ENCODE data around the gene PKHD1.

PKHD1 gene

DNA sequence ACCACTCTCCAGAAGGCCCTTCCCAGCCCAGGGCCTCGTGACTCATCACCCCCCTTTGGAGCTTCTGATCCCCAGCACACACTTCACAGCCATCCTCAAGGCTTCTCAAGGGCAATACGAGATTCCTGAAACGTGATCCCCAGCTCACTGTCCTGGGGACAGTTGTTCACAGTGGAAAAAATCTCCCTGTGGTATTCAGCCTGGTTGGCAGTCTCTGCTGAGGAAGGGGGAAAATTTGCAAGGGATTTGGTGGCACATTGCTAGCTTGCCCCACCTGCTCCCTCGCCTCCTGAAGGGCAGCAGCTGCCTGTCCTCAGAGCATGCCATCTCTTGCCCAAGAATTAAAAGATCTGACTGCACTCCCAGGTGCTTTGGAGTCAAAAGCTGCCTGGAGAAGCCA is 20.7 kb upstream of the PKHD1 start:
- DNase-seq (ENCODE audit: low read depth, low spot score) = no peak

DNA sequence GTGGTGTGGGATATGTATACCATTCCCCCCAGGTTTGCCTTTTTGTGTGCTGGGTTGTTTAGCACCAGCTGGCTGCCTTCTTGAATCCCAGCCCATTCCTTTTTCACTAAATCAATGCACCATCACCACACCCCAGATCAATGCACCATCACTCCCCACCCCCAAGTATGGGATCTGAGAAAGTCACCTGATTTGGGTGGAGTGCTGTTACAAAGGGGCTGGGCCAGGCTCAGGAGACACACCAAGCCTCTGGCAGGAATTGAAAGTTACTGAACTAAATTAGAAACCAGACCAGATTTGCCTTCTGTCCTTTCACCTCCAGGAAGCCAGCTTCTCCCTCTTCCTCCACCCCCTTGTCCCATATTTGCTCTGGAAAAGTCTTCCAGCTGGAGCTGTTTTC is 19.6 kb upstream of the PKHD1 start:
- DNase-seq (ENCODE audit: low read depth, low spot score) = no peak

DNA sequence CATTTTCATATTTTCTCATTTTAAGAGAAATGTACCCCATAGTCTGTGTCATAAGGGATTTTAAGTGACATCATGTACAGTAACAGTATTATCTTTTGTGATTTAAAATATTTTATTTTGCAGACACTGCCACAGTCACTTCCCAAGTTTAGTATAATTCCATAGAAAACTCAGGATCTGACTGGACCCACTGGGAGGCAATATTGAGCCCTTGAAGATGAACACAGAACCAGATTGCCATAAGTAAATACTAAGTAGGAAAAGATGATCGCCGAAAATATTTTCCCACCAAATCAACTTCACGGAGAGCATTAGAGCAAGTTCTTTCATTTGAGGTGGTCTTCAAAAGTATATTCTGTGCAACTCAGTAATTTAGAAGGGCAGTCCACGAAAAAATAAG is 17.6 kb upstream of the PKHD1 start:
- DNase-seq (ENCODE audit: low read depth, low spot score) = no peak

DNA sequence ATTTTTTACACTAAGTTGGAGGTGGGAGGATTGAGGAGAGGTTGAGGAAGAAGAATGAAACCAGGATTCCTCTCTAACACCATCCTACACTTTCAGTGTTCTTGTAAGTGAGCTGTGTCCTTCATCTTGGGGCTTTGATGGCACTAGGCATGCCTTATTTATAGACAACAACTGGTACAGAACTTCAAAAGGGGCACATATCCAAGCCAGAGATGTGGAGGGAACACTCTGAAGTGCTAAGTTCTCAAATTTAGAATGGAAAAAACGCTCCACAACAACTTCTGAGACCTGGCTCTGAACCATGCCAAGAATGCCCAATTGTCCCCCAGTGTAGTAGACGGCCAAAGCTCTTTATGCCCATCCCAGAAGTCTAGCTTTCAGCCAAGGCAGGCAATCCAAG is 16.2 kb upstream of the PKHD1 start:
- no peak for DNase-seq (ENCODE audit: low read depth, low spot score)

DNA sequence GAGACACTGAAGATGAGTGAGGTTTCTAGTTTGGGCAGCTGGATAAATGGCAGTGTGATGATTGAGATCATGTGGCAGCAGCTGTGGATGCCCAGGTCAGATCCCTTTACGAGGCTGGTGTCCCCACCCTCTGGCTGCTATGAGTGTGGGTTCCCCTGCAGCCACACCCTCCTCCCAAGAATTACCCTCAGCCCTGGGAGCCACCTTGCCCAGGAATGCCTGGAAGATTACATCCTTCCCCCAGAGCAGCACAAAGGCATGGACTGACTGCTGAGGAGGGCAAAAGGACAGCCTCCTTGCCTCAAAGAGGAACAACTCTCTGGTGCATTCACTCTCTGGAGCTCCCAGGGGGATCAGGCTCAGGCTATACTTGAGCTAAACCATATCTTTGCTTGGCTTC is 15.0 kb upstream of the PKHD1 start:
- DNase-seq (ENCODE audit: low read depth, low spot score) = no peak

DNA sequence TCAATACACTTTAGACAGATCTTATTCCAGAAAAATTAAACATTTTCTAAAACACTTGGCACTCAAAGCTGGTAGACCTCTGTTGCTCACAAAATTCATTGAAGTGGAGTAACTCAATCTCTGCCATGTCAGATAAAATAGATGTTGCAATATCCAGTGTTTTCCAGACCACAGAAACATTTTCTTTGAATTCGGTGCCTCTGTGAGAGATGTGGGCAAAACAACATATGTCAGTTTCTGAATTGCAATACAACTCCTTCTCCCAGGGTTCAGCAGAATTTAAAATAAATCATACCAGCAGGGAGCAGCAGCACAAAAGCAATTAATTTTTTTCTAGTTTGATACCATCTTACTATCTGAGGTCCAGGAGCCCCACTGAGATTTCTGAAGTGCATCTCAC is 11.3 kb upstream of the PKHD1 start:
- no peak for DNase-seq (ENCODE audit: low read depth, low spot score)

DNA sequence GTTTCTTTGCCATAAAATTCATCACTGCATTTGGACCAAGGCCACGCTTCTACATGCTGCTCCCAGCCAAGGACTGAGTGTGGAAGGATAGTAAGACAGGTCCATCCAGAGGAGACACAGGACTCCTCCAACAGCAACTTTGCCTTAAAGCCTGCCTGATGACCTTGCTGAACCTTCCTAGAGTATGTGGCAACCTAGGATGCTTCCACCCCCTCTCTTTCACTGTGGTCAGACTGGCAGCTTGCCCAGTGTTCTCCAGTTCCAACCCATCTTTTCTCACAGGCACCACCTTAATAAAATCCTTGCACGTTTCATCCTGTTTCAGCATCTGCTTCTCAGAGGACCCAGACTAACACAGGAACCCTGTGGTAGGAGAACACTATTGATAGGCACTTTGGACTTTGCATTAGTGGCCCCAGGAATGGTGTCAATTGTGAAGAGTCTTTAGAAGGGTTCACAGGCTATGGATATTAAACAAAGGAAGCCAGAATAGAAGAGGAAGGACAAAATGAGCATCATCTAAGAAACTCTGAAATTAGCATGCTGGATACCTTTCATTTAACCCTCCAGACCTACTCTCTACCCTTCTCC is 2.4 kb upstream of the PKHD1 start:
- no peak for DNase-seq (ENCODE audit: low read depth, low spot score)

DNA sequence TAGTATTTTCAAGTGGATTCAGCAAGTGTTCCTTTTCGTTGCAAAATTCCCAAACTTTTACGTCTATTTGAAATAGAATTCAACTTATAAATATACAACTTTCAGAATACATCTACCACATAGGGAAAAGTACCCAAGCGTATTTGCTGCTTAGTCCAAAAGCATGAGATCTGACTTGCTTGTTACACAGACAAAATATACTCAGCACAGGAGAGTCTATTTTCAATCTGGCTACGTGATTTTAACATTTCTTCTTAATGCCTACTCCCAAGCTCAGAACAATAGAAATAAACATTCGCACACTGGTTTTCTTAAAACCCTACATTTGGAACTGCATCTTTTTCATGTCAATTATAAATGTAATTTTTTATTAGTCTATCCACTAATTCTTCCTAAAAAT is 672 bp downstream of the PKHD1 start:
- no peak for DNase-seq (ENCODE audit: low read depth, low spot score)

DNA sequence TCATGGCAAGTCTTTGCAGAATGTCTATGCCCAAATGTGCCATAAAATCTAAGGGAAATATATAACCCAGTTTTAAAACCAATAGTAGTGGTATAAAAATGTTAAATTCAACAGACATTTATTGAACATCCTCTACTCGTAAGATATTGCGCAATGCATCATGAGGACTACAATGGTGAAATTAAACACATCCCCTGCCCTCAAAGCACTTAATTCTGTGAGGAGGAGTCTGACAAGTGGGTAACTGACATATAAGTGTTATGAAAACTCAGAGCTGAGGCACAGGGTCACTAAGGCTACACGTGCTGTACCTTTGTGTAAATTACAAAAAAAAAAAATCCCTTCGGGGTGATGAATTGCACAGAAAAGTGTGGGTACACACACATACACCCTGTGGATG is 6.2 kb downstream of the PKHD1 start:
- no peak for DNase-seq (ENCODE audit: low read depth, low spot score)

DNA sequence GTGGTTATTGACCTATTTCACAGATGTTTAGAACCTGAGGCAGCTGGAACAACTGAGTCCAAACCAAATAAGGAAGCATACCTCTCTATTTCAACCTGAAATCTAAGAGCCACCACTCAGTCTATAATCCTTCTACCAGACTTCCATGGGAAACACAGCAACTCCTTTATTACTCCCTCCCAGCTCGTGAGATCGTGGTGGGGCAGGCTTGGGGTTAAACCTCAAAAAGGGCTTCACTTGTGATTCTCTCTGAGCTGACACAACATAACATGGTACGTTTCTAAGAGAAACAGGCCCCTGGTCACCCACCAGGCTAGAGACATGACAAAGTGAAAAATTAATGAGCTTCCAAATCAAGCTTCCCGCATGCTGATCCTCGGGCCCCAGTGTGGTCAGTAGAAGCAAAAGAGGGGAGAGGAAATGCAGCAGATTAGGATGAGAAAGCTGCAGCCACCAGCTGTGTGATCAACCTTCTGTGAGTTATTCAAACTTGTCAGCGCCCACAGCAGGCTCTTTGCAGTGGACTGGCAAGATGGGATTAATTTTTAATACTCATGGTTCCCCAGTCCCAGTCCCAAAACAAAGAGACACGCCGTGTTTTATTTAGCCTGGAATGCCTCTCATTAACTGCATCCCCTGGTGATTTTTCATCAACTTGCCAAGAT is 9.3 kb downstream of the PKHD1 start:
- no peak for DNase-seq (ENCODE audit: low read depth, low spot score)

DNA sequence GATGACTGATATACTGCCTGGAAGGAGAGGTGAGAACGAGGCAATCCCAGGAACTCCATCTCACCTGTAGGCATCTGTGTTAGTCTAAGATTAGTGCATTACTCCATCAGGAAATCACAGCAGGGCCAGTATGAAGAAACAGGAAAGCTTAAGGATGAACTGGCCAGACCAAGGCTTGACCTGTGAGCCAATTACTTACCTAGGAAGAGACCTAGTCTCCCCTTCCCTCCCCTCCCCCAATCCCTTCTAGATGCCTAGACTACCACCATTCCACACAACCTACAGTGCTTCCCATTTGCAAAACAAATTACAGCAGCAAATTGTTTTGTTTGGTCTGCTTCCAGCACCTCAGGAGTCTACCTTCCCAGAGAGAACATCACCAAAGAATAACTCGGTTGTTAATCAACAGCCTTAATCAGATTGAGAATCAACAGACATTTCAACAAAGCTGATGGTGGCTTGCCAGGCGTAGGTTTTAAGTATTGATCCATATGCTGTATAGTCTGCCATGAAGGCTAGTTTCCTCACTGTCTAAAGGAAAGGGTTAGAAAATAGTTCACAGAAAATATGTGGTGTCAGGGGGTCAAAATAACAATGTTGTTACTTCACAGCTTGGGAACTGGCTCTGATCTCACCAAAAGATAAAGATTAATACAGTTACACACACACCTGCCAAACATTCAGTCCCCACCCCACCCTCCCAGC is 10.1 kb downstream of the PKHD1 start:
- no peak for DNase-seq (ENCODE audit: low read depth, low spot score)

DNA sequence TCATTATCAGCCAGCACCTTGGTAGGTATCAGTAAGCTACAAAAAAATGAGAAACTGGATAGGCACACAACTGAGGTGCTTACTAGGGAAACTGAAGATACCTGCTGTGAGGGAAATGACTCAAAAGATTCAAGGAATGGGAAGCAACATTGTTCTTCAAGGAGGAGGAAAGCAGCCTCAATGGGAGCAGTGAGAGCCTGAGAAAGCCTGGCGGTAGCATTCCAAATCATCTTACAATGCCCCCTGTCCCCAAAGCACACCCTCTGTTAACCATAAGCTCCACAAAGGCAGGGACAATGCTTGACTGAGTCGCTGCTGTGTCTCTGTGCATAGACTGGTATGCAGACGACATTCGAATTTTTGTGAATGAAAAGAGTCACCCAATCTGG is 10.6 kb downstream of the PKHD1 start:
- DNase-seq (ENCODE audit: low read depth, low spot score) = no peak

DNA sequence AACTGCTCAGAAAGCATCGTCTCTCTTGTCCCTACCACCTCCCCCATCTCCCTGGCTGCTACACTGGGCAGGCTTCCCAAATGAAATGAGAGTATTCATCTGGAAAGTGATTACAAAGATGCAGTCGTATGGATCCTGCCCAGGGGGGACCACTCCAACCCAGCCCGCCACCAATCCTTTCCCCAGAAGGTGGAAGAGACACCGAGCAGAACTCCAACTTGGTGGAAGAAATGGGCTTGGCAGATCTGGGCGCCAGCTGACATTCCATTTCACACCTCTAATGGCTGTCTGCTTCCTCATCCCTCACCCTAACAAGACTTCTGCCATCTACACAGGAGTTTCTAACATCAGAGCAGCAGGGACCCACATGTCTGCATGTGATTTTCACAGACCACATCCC is 12.7 kb downstream of the PKHD1 start:
- DNase-seq (ENCODE audit: low read depth, low spot score) = no peak

DNA sequence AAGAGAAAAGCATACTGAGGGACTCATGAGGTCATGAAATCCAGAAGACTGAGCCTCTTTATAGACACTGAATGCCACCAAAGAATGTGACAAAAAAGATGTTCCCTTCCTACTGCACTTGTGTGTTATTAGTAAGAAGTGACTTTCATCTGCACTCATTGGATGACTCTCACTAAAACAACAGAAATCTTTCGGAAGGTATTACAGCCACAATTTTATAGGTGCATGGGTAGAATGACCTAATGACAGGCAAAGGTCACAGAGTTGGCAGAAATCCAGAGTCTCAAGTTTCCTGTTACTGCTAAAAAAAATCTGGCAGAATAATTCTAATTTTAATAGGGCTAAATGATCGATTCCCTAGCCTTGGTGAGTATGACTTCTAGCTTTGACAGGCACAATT is 13.3 kb downstream of the PKHD1 start:
- no peak for DNase-seq (ENCODE audit: low read depth, low spot score)

DNA sequence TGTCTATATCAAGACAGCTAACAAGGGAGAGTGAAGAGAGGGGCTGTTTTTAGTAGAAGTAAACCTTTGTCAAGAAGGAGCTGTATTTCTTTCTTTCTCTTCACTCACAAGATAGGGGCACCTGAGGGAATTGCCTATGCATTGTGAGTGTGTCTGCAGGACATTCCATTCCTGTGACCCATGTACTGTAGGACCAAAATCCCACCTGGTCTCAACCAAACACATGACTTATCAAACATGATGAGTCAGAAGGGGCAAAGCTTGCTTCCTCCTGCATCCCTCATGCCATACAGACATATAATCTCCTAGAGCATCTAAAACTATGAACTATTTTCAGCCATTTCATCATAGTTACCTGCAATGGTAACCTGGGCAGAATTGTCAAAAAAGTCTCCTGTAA is 21.8 kb downstream of the PKHD1 start:
- DNase-seq (ENCODE audit: low read depth, low spot score) = no peak

DNA sequence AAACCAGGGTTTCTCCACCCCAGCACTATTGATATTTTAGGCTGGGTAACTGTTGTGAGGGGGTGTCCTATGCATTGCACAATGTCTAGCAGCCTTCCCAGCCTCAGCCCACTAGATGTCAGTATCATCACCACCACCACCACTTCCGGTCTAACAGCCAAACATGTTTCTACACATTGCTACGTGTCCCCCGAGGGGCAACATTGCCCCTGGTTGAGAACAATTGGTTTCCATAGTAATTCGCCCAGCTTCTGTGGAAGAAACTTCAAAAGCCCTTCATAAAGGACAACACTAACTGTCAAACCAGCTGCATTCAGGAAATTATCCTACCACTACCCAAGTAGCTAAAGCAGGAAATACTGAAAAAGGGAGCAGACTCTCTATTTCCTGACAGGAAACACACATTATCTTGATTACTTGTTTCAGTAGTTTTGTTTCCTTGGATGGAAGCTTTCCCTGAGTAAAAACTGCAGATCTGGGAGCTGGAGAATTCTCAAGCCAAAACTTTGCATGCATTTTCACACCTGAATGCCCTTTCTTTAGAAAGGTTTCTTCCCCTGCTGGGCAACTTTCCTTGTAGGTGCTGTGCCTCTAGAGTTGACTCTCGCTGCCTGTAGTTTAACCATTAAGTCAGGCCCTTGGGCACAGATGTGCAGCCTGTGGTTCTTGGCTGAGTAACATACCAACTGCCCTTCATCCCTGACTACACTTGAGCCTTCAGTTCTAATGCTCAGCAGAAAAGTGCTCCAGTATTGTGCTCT is 23.6 kb downstream of the PKHD1 start:
- no peak for DNase-seq (ENCODE audit: low read depth, low spot score)

DNA sequence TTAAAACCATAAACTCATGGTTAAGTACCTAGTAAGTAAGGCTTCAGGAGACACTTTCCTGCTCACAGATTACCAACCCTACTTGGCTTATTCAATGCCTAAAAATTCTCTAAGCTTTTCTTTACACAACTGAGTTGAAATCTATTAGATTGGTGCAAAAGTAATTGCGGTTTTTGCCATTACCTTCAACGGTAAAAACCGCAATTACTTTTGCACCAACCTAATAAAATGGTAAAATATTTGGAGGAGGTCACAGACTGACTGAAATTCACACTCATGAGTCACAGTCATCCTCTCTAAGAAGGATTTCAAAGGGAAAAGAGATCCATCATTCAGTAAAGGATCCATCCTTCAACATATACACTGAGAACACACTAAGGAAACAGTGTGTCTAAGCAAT is 25.9 kb downstream of the PKHD1 start:
- DNase-seq (ENCODE audit: low read depth, low spot score) = no peak

DNA sequence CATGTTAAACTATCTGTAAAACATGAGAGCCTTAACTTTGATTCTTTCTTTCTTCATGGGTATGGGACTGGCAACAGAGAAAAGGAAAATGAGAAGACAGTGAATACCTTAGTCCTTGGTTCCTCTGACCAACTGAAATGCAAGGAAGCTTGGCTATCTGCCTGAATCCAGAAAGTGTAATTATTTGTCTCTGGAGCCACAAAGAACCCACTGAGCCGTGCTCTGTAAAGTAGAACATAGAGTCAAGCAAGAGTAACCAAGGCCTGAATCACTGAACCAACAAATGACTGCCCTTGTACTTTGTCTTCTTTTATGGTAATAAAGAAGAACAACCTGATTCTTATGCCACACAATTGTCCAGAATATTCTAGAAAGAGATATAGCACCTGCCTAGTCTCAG is 27.6 kb downstream of the PKHD1 start:
- DNase-seq (ENCODE audit: low read depth, low spot score) = no peak

DNA sequence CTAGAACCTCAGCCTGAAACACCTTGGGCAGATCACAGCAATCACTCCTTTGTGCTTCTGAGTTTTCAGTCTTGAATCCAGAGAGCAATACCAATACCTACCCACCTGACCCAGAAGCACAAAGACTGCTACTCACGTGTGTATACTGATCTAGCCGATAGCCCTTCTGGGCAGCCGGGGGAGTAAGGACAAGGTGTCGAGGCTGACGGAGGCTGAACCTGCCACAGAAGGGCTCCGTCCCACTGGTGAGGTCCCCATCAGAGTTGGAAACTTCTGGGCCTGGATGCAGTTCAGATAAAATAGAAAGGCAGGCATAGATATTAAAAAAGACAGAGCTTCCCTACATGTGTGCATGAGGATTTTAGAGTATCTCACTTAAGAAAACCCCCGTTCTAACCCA is 32.0 kb downstream of the PKHD1 start:
- DNase-seq (ENCODE audit: low read depth, low spot score) = no peak

DNA sequence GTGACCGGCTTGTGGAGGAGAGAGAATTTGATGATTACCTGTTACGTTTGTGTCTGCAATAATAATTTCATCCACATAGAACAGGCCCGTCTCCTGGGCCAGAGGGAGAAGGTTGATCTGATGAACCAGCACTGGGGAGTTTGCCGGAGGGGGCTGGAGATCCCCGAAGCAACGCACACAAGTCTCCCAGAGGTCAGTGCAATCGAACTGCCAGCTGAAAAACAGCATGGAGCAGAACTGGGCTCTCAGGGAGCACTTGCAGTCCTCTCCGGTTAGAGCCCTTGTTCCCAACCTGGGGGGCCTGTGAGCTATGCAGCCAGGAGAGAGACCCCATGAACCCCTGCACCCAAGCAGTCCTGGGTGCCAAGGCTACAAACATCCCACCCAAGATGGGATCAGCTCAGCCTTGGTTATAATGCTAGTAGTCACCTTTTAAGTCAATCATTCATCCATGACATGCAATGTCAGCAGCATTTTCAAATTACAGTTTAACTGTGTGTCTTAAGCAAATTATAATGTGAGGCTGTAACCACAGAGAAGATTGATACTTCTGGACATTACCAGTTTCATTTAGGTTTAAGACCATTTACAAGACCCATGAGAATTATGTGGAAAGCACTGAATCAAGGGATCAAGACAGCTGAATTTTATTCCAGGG is 34.2 kb downstream of the PKHD1 start:
- DNase-seq (ENCODE audit: low read depth, low spot score) = no peak

DNA sequence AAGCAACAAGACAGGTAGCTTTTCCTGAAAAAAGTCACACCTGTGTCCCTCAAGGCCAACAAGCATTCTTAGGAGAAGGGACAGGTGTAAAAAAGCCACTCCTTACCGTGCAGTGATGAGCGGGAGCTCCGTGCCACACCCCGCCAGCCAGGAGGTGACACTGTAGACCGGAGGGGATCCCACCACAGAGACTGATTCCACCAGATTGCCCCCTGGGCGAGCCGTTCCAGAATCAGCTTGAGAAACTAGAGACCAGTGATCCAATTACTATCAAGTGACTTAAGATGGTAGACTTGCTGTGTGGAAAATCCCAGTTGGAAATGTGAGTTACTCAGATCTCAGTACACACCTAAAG is 37.4 kb downstream of the PKHD1 start:
- DNase-seq (ENCODE audit: low read depth, low spot score) = no peak

All from brain pericyte (primary cell).